HepG2 (cell line): ENCODE measurements around the gene SLC25A45. TPM values are rescaled to one million over a fixed set of nuclear protein-coding genes. Genes with fewer than 3 reads are reported as not detected.

Experiments used
- ATAC-seq: fragments of 200-7000 bp; cut with Tn5 transposase; 3 replicates; pipeline ENCODE4 v1.9.1; 2020; ENCODE audit warnings: mild to moderate bottlenecking, moderate library complexity
- BruUV-seq: library from RNA; stranded (reverse); fragments of 400-500 nt; replicated peaks from 2 replicates; lab custom pipeline; 2021; lab: Mats Ljungman, UMichigan
- CTCF ChIA-PET: fragments of 300-600 bp; formaldehyde crosslinking; extraction: SDS; loops from one replicate; lab custom pipeline; 2021; ENCODE audit warnings: low total read pairs, inconsistent platforms, low intra/inter-chr PET ratio; lab: Yijun Ruan, JAX
- POLR2A ChIA-PET: fragments of 350-600 bp; sonication (Branson Sonifier 250); formaldehyde crosslinking; loops from one replicate; lab custom pipeline; 2020; ENCODE audit warnings: antibody characterized with exemption, inconsistent platforms; lab: Yijun Ruan, JAX
- DNase-seq: peaks from one replicate; pipeline ENCODE4 v3.0.0-alpha.2; 2015; ENCODE audit warnings: low spot score
- FAIRE-seq: peaks from 3 replicates; lab custom pipeline; 2011; peaks lifted over from hg19 to GRCh38; lab: Jason Lieb, UNC
- H2AFZ ChIP-seq: one replicate; pipeline ENCODE4 v1.6.1; 2011; ENCODE audit warnings: low read length, inconsistent platforms
- H3K27ac ChIP-seq: fragments of 300-600 bp; 3 replicates; pipeline ENCODE4 v1.8.0; 2011; ENCODE audit warnings: mixed run types, mild to moderate bottlenecking, mixed read lengths, low read length, inconsistent platforms; ENCODE audit not compliant: insufficient read depth; ENCODE audit errors: extremely low read length
- H3K27me3 ChIP-seq, 2 experiments: fragments of 200-600 bp in 1 of 2; 2 replicates in 1 of 2; 3 replicates in 1 of 2; pipeline versions ENCODE4 v1.6.0 to v1.8.0; 2011; ENCODE audit warnings: low read length in 2 of 2, mild to moderate bottlenecking in 2 of 2, moderate library complexity in 2 of 2, inconsistent platforms in 1 of 2; ENCODE audit not compliant: insufficient read depth in 2 of 2, control insufficient read depth in 1 of 2
- H3K36me3 ChIP-seq, 2 experiments: fragments of 200-600 bp in 1 of 2; replicated peaks in 1 of 2; 2 replicates in 1 of 2; 3 replicates in 1 of 2; pipeline versions ENCODE4 v1.5.1 to v1.8.0; 2011; ENCODE audit warnings: low read length in 2 of 2, inconsistent platforms in 1 of 2; ENCODE audit not compliant: insufficient read depth in 2 of 2, control insufficient read depth in 1 of 2
- H3K4me1 ChIP-seq: 2 replicates; pipeline ENCODE4 v1.5.1; 2012; ENCODE audit warnings: low read length, inconsistent platforms; ENCODE audit not compliant: insufficient read depth
- H3K4me2 ChIP-seq: 2 replicates; pipeline ENCODE4 v1.6.0; 2011; ENCODE audit warnings: low read depth, low read length, inconsistent platforms
- H3K4me3 ChIP-seq, 3 experiments: fragments of 200-600 bp in 1 of 3; sonication (generic), shearing (Covaris generic) in 1 of 3; replicated peaks in 1 of 3; 2 replicates each; pipeline ENCODE4 v1.5.1; 2011 to 2016; ENCODE audit warnings: low read length in 3 of 3, inconsistent platforms in 2 of 3, low read depth in 2 of 3, mild to moderate bottlenecking in 2 of 3, control low read depth in 1 of 3, mixed read lengths in 1 of 3; ENCODE audit not compliant: insufficient read depth in 1 of 3
- H3K79me2 ChIP-seq: one replicate; pipeline ENCODE4 v1.6.1; 2011; ENCODE audit warnings: low read length, inconsistent platforms; ENCODE audit not compliant: insufficient read depth
- H3K9ac ChIP-seq: 2 replicates; pipeline ENCODE4 v1.6.0; 2011; ENCODE audit warnings: mild to moderate bottlenecking, low read depth, low read length, inconsistent platforms; ENCODE audit not compliant: insufficient read depth
- H3K9me3 ChIP-seq: 2 replicates; pipeline ENCODE4 v1.5.1; 2012; ENCODE audit warnings: mild to moderate bottlenecking, low read length
- H4K20me1 ChIP-seq: 2 replicates; pipeline ENCODE4 v1.6.0; 2011; ENCODE audit warnings: inconsistent platforms, mild to moderate bottlenecking, low read length, moderate library complexity; ENCODE audit not compliant: insufficient read depth
- HNRNPL ChIP-seq: fragments of 200-400 bp; formaldehyde crosslinking; IDR thresholded peaks from 2 replicates; pipeline ENCODE4 v1.6.1; 2017; ENCODE audit warnings: mild to moderate bottlenecking, low read depth, low read length
- NONO ChIP-seq, 2 experiments: fragments of 450-650 bp in 1 of 2; sonication (generic) in 1 of 2; formaldehyde crosslinking in 1 of 2; IDR thresholded peaks in 1 of 2; conservative IDR thresholded peaks in 1 of 2; 2 replicates each; pipeline versions ENCODE4 v1.6.1 to v1.8.0; 2017 to 2022; ENCODE audit warnings: mild to moderate bottlenecking in 1 of 2, missing genetic modification reagents in 1 of 2, moderate library complexity in 1 of 2
- RBFOX2 ChIP-seq: fragments of 200-400 bp; formaldehyde crosslinking; IDR thresholded peaks from 2 replicates; pipeline ENCODE4 v1.6.1; 2017; ENCODE audit warnings: low read depth, mild to moderate bottlenecking, low read length
- TEAD2 ChIP-seq: sonication (generic); formaldehyde crosslinking; IDR thresholded peaks from 2 replicates; pipeline ENCODE4 v1.9.0; 2021; ENCODE audit warnings: missing genetic modification reagents
- ZBTB33 ChIP-seq: sonication (generic); formaldehyde crosslinking; IDR thresholded peaks from 2 replicates; pipeline ENCODE4 v1.4.0; 2020; ENCODE audit warnings: missing genetic modification reagents
- WGBS: methylation state at CpG from one replicate; pipeline ENCODE4 v1.1.6; 2017; ENCODE audit warnings: low lambda C conversion rate; 5-methylcytosine and 5-hydroxymethylcytosine counted together
- in situ Hi-C: cut with HindIII; loops from 2 replicates; pipeline ENCODE4 v1.10.0; 2017; ENCODE audit warnings: low pct_unique_long_range_greater_than_20kb; ENCODE audit not compliant: extremely low pct_ligation_motif_present
- intact Hi-C: fragments of 100-400 bp; cut with micrococcal nuclease; formaldehyde crosslinking; loops from one replicate; pipeline ENCODE4 v1.10.0; 2022; ENCODE audit not compliant: unreplicated experiment
- polyA plus RNA-seq, 8 experiments: library from polyadenylated mRNA; depleted of rRNA in 3 of 8; stranded (reverse) in 7 of 8; unstranded in 1 of 8; fragments of >200 nt; fragmentation: Illumina TruSeq in 4 of 8; extraction: Trizol in 4 of 8; gene quantifications; 2 replicates each; pipeline versions ENCODE4 v1.2.1 to v1.2.3, GENCODE V29; 2011 to 2016; ENCODE audit warnings: low read depth in 4 of 8, missing spikeins in 1 of 8, mixed read lengths in 1 of 8; ENCODE audit not compliant: insufficient read depth in 1 of 8
- total RNA-seq, 5 experiments: library from RNA; depleted of rRNA; stranded (reverse); fragments of >200 nt; fragmentation: Illumina TruSeq; extraction: Trizol; gene quantifications; 2 replicates each; pipeline ENCODE4 v1.2.3, GENCODE V29; 2016; ENCODE audit warnings: low read depth in 1 of 5

The SLC25A45 gene
- total and polyA plus RNA-seq, 2 of the 13 experiments (the other 11 are each of a cell fraction or from before 2014, with no cell fraction given) = 1.2 to 3.4 TPM

- H3K36me3 ChIP-seq = peaks cover 5% of the 10 kb centered on the region in 2 experiments; a peak in 2 of 5 replicates
- ChIA-PET CTCF (no interaction called here), POLR2A (interaction anchor here (16.8 kb wide), 1 partner anchor 31 kb away, joined by 433 read pairs; the partner anchor contains the start of gene NEAT1)
- H3K4me2 ChIP-seq = no peak overlapping the region
- no peak overlapping the region for H3K4me3 ChIP-seq
- TF ChIP-seq TEAD2 (CRISPR knock-in tag) = no peak
- TF ChIP-seq HNRNPL = 0 out of 2 replicates have a peak, but pooled peaks have one; percentile 35
- TF ChIP-seq ZBTB33 = peak; percentile 54
- 0 out of 2 replicates have a peak, but pooled peaks have one; percentile 29 for TF ChIP-seq RBFOX2
- TF ChIP-seq NONO (IDR thresholded peaks at IDR 0.05) = no peak
- TF ChIP-seq NONO (CRISPR knock-in tag; conservative IDR thresholded peaks at IDR 0.05) = no peak
- no peak overlapping the region for H3K9ac ChIP-seq
- WGBS = 93% methylated on average over 8 of the region's 20 CpGs
- no peaks in the 10 kb centered on the region for H3K9me3 ChIP-seq
- peaks cover 44% of the 10 kb centered on the region for H3K4me1 ChIP-seq
- no peak overlapping the region for H3K27ac ChIP-seq
- intact Hi-C loops = no loop called here
- no peaks in the 10 kb centered on the region for H4K20me1 ChIP-seq
- ATAC-seq (no peak), FAIRE-seq (no peak), DNase-seq (no peak)
- H3K27me3 ChIP-seq = no peaks in the 10 kb centered on the region
- H2AFZ ChIP-seq = no peak overlapping the region
- no TSS peak for BruUV-seq
- in situ Hi-C loops = no loop called here
- H3K79me2 ChIP-seq = no peaks in the 10 kb centered on the region
Measured at GRCh38 chr11:65389294-65389980, 7.0 kb upstream of the SLC25A45 start.
